ENCODE measurements around the gene ABHD6. TPM values are rescaled to one million over a fixed set of nuclear protein-coding genes. Genes with fewer than 3 reads are reported as not detected.

ABHD6 gene
- total RNA-seq, 1 experiment from 2014 or later: 2.2 TPM

- Mint-ChIP-seq H3K4me3 (no peak overlapping the region), H3K27me3 (ENCODE audit: low read depth) (peaks cover 29% of the 10 kb centered on the region), H3K4me1 (peaks cover 10 to 11% of the 10 kb centered on the region in 2 experiments), H3K36me3 (ENCODE audit: insufficient read depth in 1 of 3, low read depth in 3 of 3) (no peaks in the 10 kb centered on the region), H3K9me3 (peaks cover 0 to 3% of the 10 kb centered on the region in 2 experiments; a peak in 1 of 5 replicates), H3K27ac (no peak overlapping the region)
- no peak overlapping the region for H2AK5ac ChIP-seq (ENCODE audit: insufficient read length, low read length)
- H3K4me2 ChIP-seq (ENCODE audit: insufficient read depth, insufficient read length, low read length): no peak overlapping the region
- no peak for DNase-seq
- H3K27me3 ChIP-seq (ENCODE audit: insufficient read depth, low read length): no peaks in the 10 kb centered on the region
- H3K27ac ChIP-seq (ENCODE audit: insufficient read length, low read depth, low read length): no peak overlapping the region
- no peak overlapping the region for H2AFZ ChIP-seq (ENCODE audit: low read length)
- no peak overlapping the region for H4K5ac ChIP-seq (ENCODE audit: insufficient read length, low read depth, low read length)
- no peaks in the 10 kb centered on the region for H3K4me1 ChIP-seq (ENCODE audit: insufficient read depth, low read length)
- no peaks in the 10 kb centered on the region for H3K79me1 ChIP-seq (ENCODE audit: insufficient read depth, low read depth, low read length, poor library complexity, severe bottlenecking)
- H2BK5ac ChIP-seq (ENCODE audit: insufficient read length, low read length): no peak overlapping the region
- no peaks in the 10 kb centered on the region for H3K23me2 ChIP-seq (ENCODE audit: insufficient read length, low read depth, low read length, poor library complexity, severe bottlenecking)
- H2BK20ac ChIP-seq (ENCODE audit: low read depth, low read length, poor library complexity, severe bottlenecking): no peak overlapping the region
- H4K91ac ChIP-seq (ENCODE audit: insufficient read length, low read depth, low read length): no peak overlapping the region
- no peak overlapping the region for H3K18ac ChIP-seq (ENCODE audit: insufficient read length, low read depth, low read length)
- no peak overlapping the region for H3K56ac ChIP-seq (ENCODE audit: insufficient read length, low read depth, low read length)
- no peak overlapping the region for H4K8ac ChIP-seq (replicated peaks; ENCODE audit: insufficient read length, low read depth, low read length)
- H4K20me1 ChIP-seq (ENCODE audit: control insufficient read depth, insufficient read depth, insufficient read length): no peaks in the 10 kb centered on the region
- WGBS (ENCODE audit: extremely low coverage, insufficient read length, low lambda C conversion rate): no CpG with 5 or more reads among the region's 8 CpGs
- H2BK15ac ChIP-seq (ENCODE audit: low read depth, low read length): no peak overlapping the region
- H3K23ac ChIP-seq (ENCODE audit: insufficient read length, low read depth, low read length): no peak overlapping the region
- H3T11ph ChIP-seq (ENCODE audit: low read length): no peak overlapping the region
- no peak overlapping the region for H2BK12ac ChIP-seq (ENCODE audit: insufficient read length, low read depth, low read length)
- H3K9ac ChIP-seq (ENCODE audit: extremely low read depth, insufficient read length, low read length): no peak overlapping the region
- peak; percentile 81 for TF ChIP-seq CTCF (conservative IDR thresholded peaks at IDR 0.05)
- no peak overlapping the region for H3K4ac ChIP-seq (ENCODE audit: low read depth, low read length)
- no peaks in the 10 kb centered on the region for H3K79me2 ChIP-seq (ENCODE audit: insufficient read depth, low read length)
- no peak overlapping the region for H2BK120ac ChIP-seq (ENCODE audit: low read depth, low read length, poor library complexity, severe bottlenecking)
- H3K14ac ChIP-seq (ENCODE audit: insufficient read depth, low read length): no peak overlapping the region
- no peaks in the 10 kb centered on the region for H3K9me3 ChIP-seq (ENCODE audit: control insufficient read depth, low read depth, low read length)
These were observed 62.4 kb downstream of the ABHD6 start for GRCh38 chr3:58299839-58300516.

All from H9 (cell line).